GM12872 (cell line): ENCODE measurements around the gene LPO.
A peak's percentile ranks its signal among the peaks of the same experiment; 100 is the strongest.

Experiments used
- CTCF ChIP-seq: IDR thresholded peaks from 3 replicates; pipeline ENCODE4 v1.5.1; 2011; ENCODE audit warnings: low read depth, mild to moderate bottlenecking, low read length, moderate library complexity; ENCODE audit not compliant: insufficient read depth

Gene LPO

GRCh38 chr17:58229384-58229783, 9.0 kb upstream of the LPO start:
- TF ChIP-seq CTCF: no peak

DNA sequence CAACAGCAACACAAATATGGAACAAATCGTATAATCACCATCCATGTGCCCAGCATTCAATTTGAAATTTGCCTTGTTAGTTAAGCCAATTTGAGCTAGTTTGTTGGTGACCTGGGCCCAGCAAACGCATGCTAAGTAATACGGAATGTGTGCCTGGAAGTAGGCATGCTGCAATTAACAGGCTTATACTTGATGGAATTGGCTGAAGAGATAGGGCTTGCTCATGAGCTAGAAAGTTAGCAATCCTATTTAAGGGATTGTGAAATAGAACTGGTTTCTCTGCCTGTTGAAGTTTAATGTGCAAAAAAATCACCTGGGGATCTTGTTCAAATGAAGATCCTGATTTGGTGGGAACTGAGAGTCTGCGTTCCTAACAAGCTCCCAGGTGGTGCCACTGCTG, 8.5 kb upstream of the LPO start:
- no peak for TF ChIP-seq CTCF

DNA sequence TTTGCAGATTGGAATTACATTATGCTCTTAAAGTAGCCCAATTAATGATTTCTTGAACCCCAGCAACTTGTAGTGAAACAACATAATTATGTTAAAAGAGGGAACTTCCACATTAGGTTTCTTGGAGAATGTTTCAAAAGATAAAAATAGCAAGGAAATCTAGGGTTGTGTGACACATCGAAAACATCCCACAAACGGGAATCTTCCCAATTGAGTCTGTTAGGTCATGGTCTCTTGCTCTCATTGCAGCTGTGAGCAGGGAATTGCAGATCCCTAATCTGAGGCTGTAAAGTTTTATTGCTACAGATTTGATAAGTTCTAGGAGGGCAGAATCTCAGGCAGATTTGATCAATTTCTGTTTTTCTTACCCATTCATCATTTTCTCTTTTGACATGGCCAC, 6.7 kb upstream of the LPO start:
- TF ChIP-seq CTCF: no peak

DNA sequence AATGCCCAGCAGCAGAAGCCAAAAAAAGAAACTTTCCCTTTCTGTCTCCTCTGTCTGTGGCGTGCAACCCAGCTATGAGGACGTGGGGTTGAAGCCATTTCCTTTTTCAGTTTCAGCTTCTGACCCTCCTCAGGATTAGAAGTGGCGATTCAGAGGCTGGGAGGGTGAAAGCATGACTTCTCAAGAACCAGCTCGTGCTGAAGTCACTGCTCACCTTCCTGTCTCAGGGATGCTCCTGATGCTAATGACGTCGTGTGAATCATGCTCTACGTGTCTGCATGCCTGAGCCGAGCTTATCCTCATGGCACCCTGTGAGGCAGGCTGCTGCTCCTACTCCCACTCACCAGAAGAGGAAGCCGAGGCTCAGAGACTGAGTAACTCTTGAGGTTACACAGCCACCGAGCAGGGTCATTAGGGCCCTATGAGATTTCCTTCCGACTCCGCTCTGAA, 5.7 kb upstream of the LPO start:
- 0 out of 3 replicates have a peak, but pooled peaks have one; percentile 16 for TF ChIP-seq CTCF

DNA sequence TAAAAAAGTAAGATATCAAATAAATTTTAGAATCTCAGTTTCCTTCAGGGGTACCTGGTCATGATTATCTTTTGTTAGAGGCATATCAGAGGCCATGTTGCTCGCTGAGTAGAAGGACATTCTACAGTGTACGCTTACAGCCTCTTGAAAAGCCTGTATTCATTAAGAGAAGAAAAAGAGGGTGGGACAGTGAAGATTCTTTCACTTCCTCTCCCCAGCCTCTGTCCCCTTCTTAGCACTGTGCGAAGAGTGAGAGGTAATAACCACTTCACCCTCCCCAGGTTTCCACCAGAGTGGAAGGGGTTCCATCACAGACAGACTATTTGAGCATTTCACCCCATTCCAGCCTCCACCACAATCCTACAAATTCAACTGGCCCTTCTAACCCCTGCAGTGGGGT, 4.8 kb upstream of the LPO start:
- TF ChIP-seq CTCF: no peak

DNA sequence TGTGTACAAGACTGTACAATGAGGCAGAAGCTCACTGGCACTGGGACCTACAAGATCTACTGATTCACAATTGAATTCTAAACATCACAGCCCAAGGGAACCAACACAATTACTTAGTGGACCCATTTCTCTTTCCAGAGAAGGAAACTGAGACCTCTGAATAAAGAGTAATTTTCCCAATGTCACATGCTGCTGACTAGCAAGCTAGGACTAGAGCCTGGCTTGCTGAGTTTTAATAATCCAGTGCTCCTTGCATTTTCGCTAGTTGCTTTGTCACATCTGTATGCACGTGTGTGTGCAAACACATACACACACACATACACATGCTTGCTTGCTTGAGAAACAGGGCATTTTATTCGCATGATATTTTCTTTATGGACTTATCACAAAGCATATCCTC, 3.9 kb upstream of the LPO start:
- TF ChIP-seq CTCF: no peak

DNA sequence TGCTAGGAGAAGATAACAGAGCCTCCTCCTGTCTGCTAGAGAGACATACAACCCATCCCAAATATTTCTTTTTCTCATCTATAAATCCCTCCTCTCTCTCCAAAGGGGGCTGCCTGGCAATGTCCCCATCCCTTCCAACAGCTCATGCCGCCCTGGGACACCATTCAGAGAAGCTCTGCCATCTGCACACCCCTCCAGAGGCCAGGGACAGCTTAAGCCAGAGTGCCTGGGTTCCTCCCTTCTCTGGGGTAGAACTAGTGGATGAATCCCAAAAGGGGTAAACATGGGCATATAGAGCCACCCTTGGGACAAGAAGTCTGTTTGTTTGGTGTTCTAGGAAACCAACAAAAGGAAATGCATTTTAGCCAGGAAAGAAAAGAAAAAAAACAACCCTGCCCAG, 2.6 kb upstream of the LPO start:
- no peak for TF ChIP-seq CTCF

DNA sequence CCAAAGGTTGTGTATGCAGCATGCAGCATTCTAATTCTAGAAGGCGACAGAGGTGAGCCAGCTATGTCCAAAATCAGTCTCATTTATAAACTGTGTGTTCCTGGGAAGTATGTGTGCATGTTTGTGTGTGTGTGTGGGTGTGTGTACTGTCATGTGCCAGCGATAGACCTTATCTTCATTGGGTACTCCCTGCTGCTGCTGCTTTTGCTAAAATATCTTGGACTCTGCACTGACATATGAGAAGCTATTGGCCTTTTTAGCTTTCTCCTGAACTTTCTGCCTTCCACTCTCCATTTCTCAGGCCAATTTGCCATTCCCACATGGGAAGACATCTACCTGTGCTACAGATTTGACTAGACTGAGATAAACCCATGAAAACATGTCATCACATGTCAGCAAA, 2.0 kb upstream of the LPO start:
- TF ChIP-seq CTCF: no peak
